GM23338 (cell line): Measurements from ENCODE around the gene SNX5. TPM values are rescaled to one million over a fixed set of nuclear protein-coding genes. Genes with fewer than 3 reads are reported as not detected.

Experiments used
- ATAC-seq: fragments of 200-7000 bp; cut with Tn5 transposase; 3 replicates; pipeline ENCODE4 v1.9.1; 2020
- DNase-seq: peaks from one replicate; pipeline ENCODE4 v3.0.0-alpha.2; 2015; ENCODE audit warnings: low spot score
- H2AFZ ChIP-seq: fragments of 200-600 bp; sonication (generic); 2 replicates; pipeline ENCODE4 v1.8.0; 2016; ENCODE audit warnings: antibody characterized with exemption, mild to moderate bottlenecking, moderate library complexity
- H3F3A ChIP-seq: fragments of 200-600 bp; sonication (generic); replicated peaks from 2 replicates; pipeline ENCODE4 v1.8.0; 2017; ENCODE audit warnings: antibody characterized with exemption, mixed run types, low read depth
- H3K27ac ChIP-seq: fragments of 200-600 bp; sonication (generic); 2 replicates; pipeline ENCODE4 v1.6.1; 2016; ENCODE audit warnings: low read depth
- H3K27me3 ChIP-seq: fragments of 200-600 bp; sonication (generic); 2 replicates; pipeline ENCODE4 v1.8.0; 2016; ENCODE audit warnings: mild to moderate bottlenecking, mixed run types, moderate library complexity; ENCODE audit not compliant: insufficient read depth
- H3K36me3 ChIP-seq: fragments of 200-600 bp; sonication (generic); 2 replicates; pipeline ENCODE4 v1.8.0; 2016; ENCODE audit warnings: mild to moderate bottlenecking; ENCODE audit not compliant: insufficient read depth
- H3K4me1 ChIP-seq: fragments of 200-600 bp; sonication (generic); 2 replicates; pipeline ENCODE4 v1.8.0; 2016; ENCODE audit warnings: mild to moderate bottlenecking, moderate library complexity; ENCODE audit not compliant: insufficient read depth
- H3K4me2 ChIP-seq: fragments of 200-600 bp; sonication (generic); 2 replicates; pipeline ENCODE4 v1.7.1; 2017; ENCODE audit warnings: mixed run types
- H3K4me3 ChIP-seq: fragments of 200-600 bp; sonication (generic); 2 replicates; pipeline ENCODE4 v1.6.1; 2016; ENCODE audit warnings: mixed run types
- H3K79me2 ChIP-seq: fragments of 200-600 bp; sonication (generic); replicated peaks from 2 replicates; pipeline ENCODE4 v1.8.0; 2017; ENCODE audit warnings: mild to moderate bottlenecking; ENCODE audit not compliant: insufficient read depth
- H3K9me2 ChIP-seq: fragments of 200-600 bp; sonication (generic); 2 replicates; pipeline ENCODE4 v1.8.0; 2017; ENCODE audit not compliant: insufficient read depth
- H4K20me1 ChIP-seq: fragments of 200-600 bp; sonication (generic); replicated peaks from 2 replicates; pipeline ENCODE4 v1.8.0; 2017; ENCODE audit warnings: mild to moderate bottlenecking; ENCODE audit not compliant: insufficient read depth
- H3K27ac Mint-ChIP-seq: 2 replicates; pipeline ENCODE4 v1.8.0; 2020; ENCODE audit warnings: inconsistent platforms, mild to moderate bottlenecking, moderate library complexity, mixed read lengths
- H3K27me3 Mint-ChIP-seq: 3 replicates; pipeline ENCODE4 v1.8.0; 2022; ENCODE audit warnings: low read depth, mild to moderate bottlenecking, moderate library complexity, mixed read lengths, inconsistent platforms; ENCODE audit not compliant: insufficient read depth, poor library complexity
- H3K36me3 Mint-ChIP-seq: 3 replicates; pipeline ENCODE4 v1.8.0; 2021; ENCODE audit warnings: low read depth, mild to moderate bottlenecking, inconsistent platforms, moderate library complexity, mixed read lengths
- H3K4me1 Mint-ChIP-seq: 3 replicates; pipeline ENCODE4 v1.8.0; 2020; ENCODE audit warnings: mild to moderate bottlenecking, inconsistent platforms, mixed read lengths
- H3K4me3 Mint-ChIP-seq: 3 replicates; pipeline ENCODE4 v1.8.0; 2021; ENCODE audit warnings: moderate library complexity, mild to moderate bottlenecking, inconsistent platforms, mixed read lengths
- H3K9me3 Mint-ChIP-seq: 3 replicates; pipeline ENCODE4 v1.8.0; 2020; ENCODE audit warnings: moderate library complexity, mild to moderate bottlenecking, inconsistent platforms, mixed read lengths
- CREB1 ChIP-seq: fragments of 250-450 bp; sonication (Bioruptor Pico); IDR thresholded peaks from 2 replicates; pipeline ENCODE4 v1.5.0; 2020; ENCODE audit warnings: low read depth, mild to moderate bottlenecking, moderate library complexity
- CTCF ChIP-seq, 2 experiments: fragments of 200-600 bp in 1 of 2; sonication (generic) in 1 of 2; conservative IDR thresholded peaks; 2 replicates each; pipeline versions ENCODE4 v1.5.1 to v1.6.1; 2016 to 2017; ENCODE audit warnings: antibody characterized with exemption in 2 of 2, low read depth in 2 of 2, mild to moderate bottlenecking in 2 of 2, moderate library complexity in 1 of 2
- EZH2phosphoT487 ChIP-seq: fragments of 200-600 bp; sonication (generic); IDR thresholded peaks from one replicate; pipeline ENCODE4 v1.8.1; 2018; ENCODE audit warnings: antibody characterized with exemption; ENCODE audit not compliant: unreplicated experiment
- NANOG ChIP-seq: IDR thresholded peaks from 2 replicates; pipeline ENCODE4 v1.6.1; 2016; ENCODE audit warnings: antibody characterized with exemption, borderline replicate concordance
- POLR2AphosphoS5 ChIP-seq: IDR thresholded peaks from 2 replicates; pipeline ENCODE4 v1.6.1; 2016; ENCODE audit warnings: antibody characterized with exemption, low read depth
- REST ChIP-seq: IDR thresholded peaks from one replicate; pipeline ENCODE4 v1.6.1; 2018; ENCODE audit warnings: antibody characterized with exemption; ENCODE audit not compliant: unreplicated experiment
- STAT1 ChIP-seq: IDR thresholded peaks from one replicate; pipeline ENCODE4 v1.6.1; 2016; ENCODE audit warnings: antibody characterized with exemption; ENCODE audit not compliant: unreplicated experiment
- polyA plus RNA-seq: library from polyadenylated mRNA; unstranded; fragments of >200 nt; fragmentation: Nextera tagmentation; extraction: Ambion mirVana; gene quantifications from 2 replicates; pipeline ENCODE4 v1.2.1, GENCODE V29; 2016
- total RNA-seq: library from RNA; depleted of rRNA; stranded (reverse); fragments of >200 nt; shearing (Covaris generic); gene quantifications from 2 replicates; pipeline ENCODE4 v1.2.3, GENCODE V29; 2014
- TF ChIP-seq, protein P1 (sequence below): fragments of 250-450 bp; sonication (Bioruptor Pico); IDR thresholded peaks from 2 replicates; pipeline ENCODE4 v1.5.0; 2020; ENCODE audit warnings: mild to moderate bottlenecking, moderate library complexity

SNX5 gene
- total and polyA plus RNA-seq, 2 experiments from 2014 or later = 167 to 287 TPM

DNA sequence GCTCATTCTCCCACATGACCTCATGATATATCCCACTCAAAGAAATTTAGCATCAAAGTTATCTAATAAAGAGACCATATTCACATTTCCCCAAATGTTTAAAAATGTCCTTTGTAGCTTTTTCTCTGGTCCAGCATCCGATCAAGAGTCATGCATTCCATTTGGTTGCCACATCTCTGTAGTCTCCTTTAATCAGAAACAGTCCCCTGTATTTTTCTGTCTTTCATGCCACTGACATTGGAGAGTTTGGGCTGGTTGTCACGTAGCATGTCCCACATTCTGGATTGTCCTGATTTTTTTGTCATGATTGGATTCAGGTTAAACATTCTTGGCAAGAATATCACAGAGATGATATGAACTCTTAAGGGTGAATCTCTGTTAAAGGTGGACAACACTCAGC is 55.7 kb downstream of the SNX5 start:
- H3K36me3 Mint-ChIP-seq = no peaks in the 10 kb centered on the region
- no peak for DNase-seq
- H3K27ac Mint-ChIP-seq = no peak overlapping the region
- no peak for TF ChIP-seq POLR2AphosphoS5
- no peak for TF ChIP-seq CREB1 (CRISPR knock-in tag)
- TF ChIP-seq NANOG = no peak
- no peak for TF ChIP-seq EZH2phosphoT487
- TF ChIP-seq REST = no peak
- TF ChIP-seq, protein P1, sequence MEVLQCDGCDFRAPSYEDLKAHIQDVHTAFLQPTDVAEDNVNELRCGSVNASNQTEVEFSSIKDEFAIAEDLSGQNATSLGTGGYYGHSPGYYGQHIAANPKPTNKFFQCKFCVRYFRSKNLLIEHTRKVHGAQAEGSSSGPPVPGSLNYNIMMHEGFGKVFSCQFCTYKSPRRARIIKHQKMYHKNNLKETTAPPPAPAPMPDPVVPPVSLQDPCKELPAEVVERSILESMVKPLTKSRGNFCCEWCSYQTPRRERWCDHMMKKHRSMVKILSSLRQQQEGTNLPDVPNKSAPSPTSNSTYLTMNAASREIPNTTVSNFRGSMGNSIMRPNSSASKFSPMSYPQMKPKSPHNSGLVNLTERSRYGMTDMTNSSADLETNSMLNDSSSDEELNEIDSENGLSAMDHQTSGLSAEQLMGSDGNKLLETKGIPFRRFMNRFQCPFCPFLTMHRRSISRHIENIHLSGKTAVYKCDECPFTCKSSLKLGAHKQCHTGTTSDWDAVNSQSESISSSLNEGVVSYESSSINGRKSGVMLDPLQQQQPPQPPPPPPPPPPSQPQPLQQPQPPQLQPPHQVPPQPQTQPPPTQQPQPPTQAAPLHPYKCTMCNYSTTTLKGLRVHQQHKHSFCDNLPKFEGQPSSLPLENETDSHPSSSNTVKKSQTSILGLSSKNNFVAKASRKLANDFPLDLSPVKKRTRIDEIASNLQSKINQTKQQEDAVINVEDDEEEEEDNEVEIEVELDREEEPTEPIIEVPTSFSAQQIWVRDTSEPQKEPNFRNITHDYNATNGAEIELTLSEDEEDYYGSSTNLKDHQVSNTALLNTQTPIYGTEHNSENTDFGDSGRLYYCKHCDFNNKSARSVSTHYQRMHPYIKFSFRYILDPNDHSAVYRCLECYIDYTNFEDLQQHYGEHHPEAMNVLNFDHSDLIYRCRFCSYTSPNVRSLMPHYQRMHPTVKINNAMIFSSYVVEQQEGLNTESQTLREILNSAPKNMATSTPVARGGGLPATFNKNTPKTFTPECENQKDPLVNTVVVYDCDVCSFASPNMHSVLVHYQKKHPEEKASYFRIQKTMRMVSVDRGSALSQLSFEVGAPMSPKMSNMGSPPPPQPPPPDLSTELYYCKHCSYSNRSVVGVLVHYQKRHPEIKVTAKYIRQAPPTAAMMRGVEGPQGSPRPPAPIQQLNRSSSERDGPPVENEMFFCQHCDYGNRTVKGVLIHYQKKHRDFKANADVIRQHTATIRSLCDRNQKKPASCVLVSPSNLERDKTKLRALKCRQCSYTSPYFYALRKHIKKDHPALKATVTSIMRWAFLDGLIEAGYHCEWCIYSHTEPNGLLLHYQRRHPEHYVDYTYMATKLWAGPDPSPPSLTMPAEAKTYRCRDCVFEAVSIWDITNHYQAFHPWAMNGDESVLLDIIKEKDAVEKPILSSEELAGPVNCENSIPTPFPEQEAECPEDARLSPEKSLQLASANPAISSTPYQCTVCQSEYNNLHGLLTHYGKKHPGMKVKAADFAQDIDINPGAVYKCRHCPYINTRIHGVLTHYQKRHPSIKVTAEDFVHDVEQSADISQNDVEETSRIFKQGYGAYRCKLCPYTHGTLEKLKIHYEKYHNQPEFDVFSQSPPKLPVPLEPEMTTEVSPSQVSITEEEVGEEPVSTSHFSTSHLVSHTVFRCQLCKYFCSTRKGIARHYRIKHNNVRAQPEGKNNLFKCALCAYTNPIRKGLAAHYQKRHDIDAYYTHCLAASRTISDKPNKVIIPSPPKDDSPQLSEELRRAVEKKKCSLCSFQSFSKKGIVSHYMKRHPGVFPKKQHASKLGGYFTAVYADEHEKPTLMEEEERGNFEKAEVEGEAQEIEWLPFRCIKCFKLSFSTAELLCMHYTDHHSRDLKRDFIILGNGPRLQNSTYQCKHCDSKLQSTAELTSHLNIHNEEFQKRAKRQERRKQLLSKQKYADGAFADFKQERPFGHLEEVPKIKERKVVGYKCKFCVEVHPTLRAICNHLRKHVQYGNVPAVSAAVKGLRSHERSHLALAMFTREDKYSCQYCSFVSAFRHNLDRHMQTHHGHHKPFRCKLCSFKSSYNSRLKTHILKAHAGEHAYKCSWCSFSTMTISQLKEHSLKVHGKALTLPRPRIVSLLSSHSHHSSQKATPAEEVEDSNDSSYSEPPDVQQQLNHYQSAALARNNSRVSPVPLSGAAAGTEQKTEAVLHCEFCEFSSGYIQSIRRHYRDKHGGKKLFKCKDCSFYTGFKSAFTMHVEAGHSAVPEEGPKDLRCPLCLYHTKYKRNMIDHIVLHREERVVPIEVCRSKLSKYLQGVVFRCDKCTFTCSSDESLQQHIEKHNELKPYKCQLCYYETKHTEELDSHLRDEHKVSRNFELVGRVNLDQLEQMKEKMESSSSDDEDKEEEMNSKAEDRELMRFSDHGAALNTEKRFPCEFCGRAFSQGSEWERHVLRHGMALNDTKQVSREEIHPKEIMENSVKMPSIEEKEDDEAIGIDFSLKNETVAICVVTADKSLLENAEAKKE (CRISPR knock-in tag) = no peak
- TF ChIP-seq STAT1 = no peak
- no peak for TF ChIP-seq CTCF (conservative IDR thresholded peaks at IDR 0.05; ENCODE audit: low read depth in 2 of 2)
- no peaks in the 10 kb centered on the region for H3K9me2 ChIP-seq
- H3K27ac ChIP-seq = no peak overlapping the region
- ATAC-seq = no peak
- H3K79me2 ChIP-seq = no peaks in the 10 kb centered on the region
- no peaks in the 10 kb centered on the region; the same call in 2 of the 3 replicates for H3K9me3 Mint-ChIP-seq
- no peaks in the 10 kb centered on the region for H4K20me1 ChIP-seq
- H3K4me1 ChIP-seq = no peaks in the 10 kb centered on the region
- no peaks in the 10 kb centered on the region for H3K27me3 Mint-ChIP-seq
- no peaks in the 10 kb centered on the region for H3K27me3 ChIP-seq
- H3F3A ChIP-seq = no peaks in the 10 kb centered on the region
- no peak overlapping the region for H3K4me2 ChIP-seq
- no peak overlapping the region for H3K4me3 ChIP-seq
- H3K4me1 Mint-ChIP-seq = peaks cover 5% of the 10 kb centered on the region; the same call in 2 of the 3 replicates
- no peaks in the 10 kb centered on the region for H3K36me3 ChIP-seq
- no peak overlapping the region for H2AFZ ChIP-seq
- no peak overlapping the region for H3K4me3 Mint-ChIP-seq
